ENCODE measurements around the gene MRPS18A.

MRPS18A gene

DNA sequence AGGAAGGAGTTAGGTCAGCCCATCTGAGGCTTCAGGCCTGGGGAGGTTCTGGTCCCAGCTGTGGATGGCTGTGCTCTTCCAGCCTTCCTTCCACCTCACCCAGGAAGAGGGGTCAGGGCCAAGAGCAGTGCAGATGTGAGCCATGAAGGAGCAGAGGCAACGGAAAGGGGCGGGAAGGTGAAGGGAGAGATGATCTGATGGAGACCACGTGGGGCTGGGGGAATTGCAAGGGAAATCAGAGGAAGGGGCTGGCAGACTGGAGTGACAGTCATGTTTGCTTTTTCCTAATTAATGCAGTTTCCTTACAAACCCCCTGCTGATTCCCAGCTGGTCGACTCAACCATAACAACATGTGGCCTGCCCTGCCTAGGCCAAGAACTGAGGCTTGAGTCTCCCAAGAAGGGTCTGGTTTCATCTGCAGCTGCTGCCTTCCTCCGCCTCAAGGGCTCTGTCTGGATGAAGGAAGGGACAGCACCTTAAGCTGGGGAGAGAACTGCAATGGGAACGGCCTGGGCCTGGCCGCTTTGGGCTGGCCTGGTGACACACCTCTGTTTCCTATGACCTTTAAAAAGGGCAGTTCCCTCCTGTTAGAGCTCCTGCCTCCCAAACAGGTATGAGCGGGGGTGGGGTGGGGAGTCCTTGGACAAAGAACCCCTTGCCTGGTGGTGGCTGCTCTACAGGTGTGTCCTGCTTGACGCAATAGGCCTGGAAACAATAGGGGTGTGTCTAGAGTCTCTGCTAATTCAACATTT, 7.8 kb upstream of the MRPS18A start:
- H3K79me1 ChIP-seq (ENCODE audit: low read length): no peaks in the 10 kb centered on the region
- no peak overlapping the region for H2BK5ac ChIP-seq (ENCODE audit: low read depth, low read length, poor library complexity)
- H3K36me3 ChIP-seq (ENCODE audit: control insufficient read depth in 1 of 2, insufficient read depth in 2 of 2, low read length in 2 of 2): no peaks in the 10 kb centered on the region
- H3K4me3 ChIP-seq (ENCODE audit: low read depth, low read length): no peak overlapping the region
- no peak for DNase-seq
- H2BK12ac ChIP-seq (ENCODE audit: low read length): no peak overlapping the region
- no CpG with 5 or more reads among the region's 9 CpGs for WGBS (ENCODE audit: extremely low coverage, insufficient coverage, insufficient read length)
- H3K4ac ChIP-seq (ENCODE audit: low read depth, low read length): no peak overlapping the region
- H2AFZ ChIP-seq (ENCODE audit: insufficient read depth, low read length, poor library complexity): no peak overlapping the region
- H3K9ac ChIP-seq (ENCODE audit: low read length): no peak overlapping the region
- no peak overlapping the region for H3K23ac ChIP-seq (ENCODE audit: low read length)
- no peak overlapping the region for H3K14ac ChIP-seq (ENCODE audit: low read length)
- H3K9me3 ChIP-seq (ENCODE audit: insufficient read depth, low read depth, low read length): no peaks in the 10 kb centered on the region
- H2BK120ac ChIP-seq (ENCODE audit: insufficient read depth, low read length, poor library complexity): no peak overlapping the region
- H3K4me1 ChIP-seq (ENCODE audit: control insufficient read depth in 1 of 2, insufficient read depth in 2 of 2, low read length in 2 of 2): peaks cover 0 to 5% of the 10 kb centered on the region in 2 experiments
- no peaks in the 10 kb centered on the region for H3K79me2 ChIP-seq (ENCODE audit: control insufficient read depth, insufficient read depth, low read length, poor library complexity)
- no peaks in the 10 kb centered on the region for H3K27me3 ChIP-seq (ENCODE audit: insufficient read depth, low read length)
- H2AK5ac ChIP-seq (ENCODE audit: low read length): no peak overlapping the region
- no peak overlapping the region for H4K12ac ChIP-seq (ENCODE audit: low read depth, low read length)
- H3K4me2 ChIP-seq (ENCODE audit: low read length): no peak overlapping the region
- no peak overlapping the region for H3K27ac ChIP-seq (ENCODE audit: low read depth, low read length)
- H4K91ac ChIP-seq (ENCODE audit: low read depth, low read length): no peak overlapping the region
- H3K18ac ChIP-seq (ENCODE audit: low read length): no peak overlapping the region
- H4K8ac ChIP-seq (ENCODE audit: low read depth, low read length): no peak overlapping the region

DNA sequence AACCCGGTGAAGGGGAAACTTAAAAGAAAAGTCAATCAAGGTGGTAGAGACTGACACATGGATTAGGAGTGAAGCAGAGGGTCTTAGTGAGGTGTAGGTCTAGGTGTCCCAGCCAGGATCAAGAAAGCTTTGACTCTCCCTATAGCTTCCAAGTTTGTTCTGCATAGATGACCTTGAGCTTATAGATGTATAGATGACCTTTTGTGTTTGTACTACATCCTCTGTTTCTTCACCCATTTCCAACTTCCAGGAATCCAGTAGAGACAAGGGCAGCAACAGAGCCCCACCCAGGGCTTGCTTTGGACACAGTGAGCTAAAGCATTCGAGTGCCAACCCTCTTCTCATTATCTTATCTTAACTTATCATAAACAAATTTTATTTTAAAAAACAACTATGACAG, 1.8 kb upstream of the MRPS18A start:
- H3K79me1 ChIP-seq (ENCODE audit: low read length): peaks cover 3% of the 10 kb centered on the region
- no peaks in the 10 kb centered on the region for H3K27me3 ChIP-seq (ENCODE audit: insufficient read depth, low read length)
- H2AFZ ChIP-seq (ENCODE audit: insufficient read depth, low read length, poor library complexity): no peak overlapping the region
- H3K9ac ChIP-seq (ENCODE audit: low read length): no peak overlapping the region
- no peak overlapping the region for H2BK120ac ChIP-seq (ENCODE audit: insufficient read depth, low read length, poor library complexity)
- no peak overlapping the region for H2AK5ac ChIP-seq (ENCODE audit: low read length)
- H4K8ac ChIP-seq (ENCODE audit: low read depth, low read length): no peak overlapping the region
- no peak overlapping the region for H3K23ac ChIP-seq (ENCODE audit: low read length)
- no peak overlapping the region for H3K27ac ChIP-seq (ENCODE audit: low read depth, low read length)
- no peaks in the 10 kb centered on the region for H3K9me3 ChIP-seq (ENCODE audit: insufficient read depth, low read depth, low read length)
- no peak overlapping the region for H3K4me2 ChIP-seq (ENCODE audit: low read length)
- no peak overlapping the region for H4K12ac ChIP-seq (ENCODE audit: low read depth, low read length)
- no peaks in the 10 kb centered on the region for H3K36me3 ChIP-seq (ENCODE audit: control insufficient read depth in 1 of 2, insufficient read depth in 2 of 2, low read length in 2 of 2)
- no peak overlapping the region for H3K4me3 ChIP-seq (ENCODE audit: low read depth, low read length)
- no peak overlapping the region for H4K91ac ChIP-seq (ENCODE audit: low read depth, low read length)
- peaks cover 3 to 10% of the 10 kb centered on the region in 2 experiments for H3K4me1 ChIP-seq (ENCODE audit: control insufficient read depth in 1 of 2, insufficient read depth in 2 of 2, low read length in 2 of 2)
- H3K14ac ChIP-seq (ENCODE audit: low read length): no peak overlapping the region
- WGBS (ENCODE audit: extremely low coverage, insufficient coverage, insufficient read length): no CpG with 5 or more reads among the region's 2 CpGs
- H3K4ac ChIP-seq (ENCODE audit: low read depth, low read length): no peak overlapping the region
- H2BK12ac ChIP-seq (ENCODE audit: low read length): no peak overlapping the region
- DNase-seq: no peak
- H2BK5ac ChIP-seq (ENCODE audit: low read depth, low read length, poor library complexity): no peak overlapping the region
- peaks cover 3% of the 10 kb centered on the region for H3K79me2 ChIP-seq (ENCODE audit: control insufficient read depth, insufficient read depth, low read length, poor library complexity)
- no peak overlapping the region for H3K18ac ChIP-seq (ENCODE audit: low read length)

DNA sequence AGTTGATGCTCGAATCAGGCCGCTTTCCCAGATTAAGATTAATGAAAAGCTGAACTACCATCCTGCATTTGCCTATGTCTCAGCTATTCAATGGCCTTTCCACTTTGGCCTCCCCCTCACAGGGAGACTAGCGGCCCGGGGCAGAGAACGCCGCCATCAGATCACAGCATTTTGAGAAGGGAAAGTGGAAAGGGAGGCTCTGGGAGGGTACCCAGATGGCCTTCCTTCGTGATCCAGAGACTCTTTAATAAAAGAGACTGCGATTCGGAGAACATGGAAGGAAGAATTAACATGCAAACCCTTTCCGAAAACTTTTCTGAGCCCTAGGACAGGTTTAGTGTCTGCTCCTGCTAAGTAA, 533 bp downstream of the MRPS18A start:
- H4K91ac ChIP-seq (ENCODE audit: low read depth, low read length): peak overlapping the region; percentile 42
- H3K4me2 ChIP-seq (ENCODE audit: low read length): peak overlapping the region; percentile 70
- no peak overlapping the region for H3K27ac ChIP-seq (ENCODE audit: low read depth, low read length)
- peak overlapping the region; percentile 50 for H3K4ac ChIP-seq (ENCODE audit: low read depth, low read length)
- H4K8ac ChIP-seq (ENCODE audit: low read depth, low read length): peak overlapping the region; percentile 94
- no peak overlapping the region for H3K18ac ChIP-seq (ENCODE audit: low read length)
- H3K79me1 ChIP-seq (ENCODE audit: low read length): peaks cover 3% of the 10 kb centered on the region
- no peak overlapping the region for H2BK12ac ChIP-seq (ENCODE audit: low read length)
- H3K27me3 ChIP-seq (ENCODE audit: insufficient read depth, low read length): no peaks in the 10 kb centered on the region
- H3K9me3 ChIP-seq (ENCODE audit: insufficient read depth, low read depth, low read length): no peaks in the 10 kb centered on the region
- no peak for DNase-seq
- H3K23ac ChIP-seq (ENCODE audit: low read length): no peak overlapping the region
- no peak overlapping the region for H2AFZ ChIP-seq (ENCODE audit: insufficient read depth, low read length, poor library complexity)
- no peak overlapping the region for H2BK120ac ChIP-seq (ENCODE audit: insufficient read depth, low read length, poor library complexity)
- H2AK5ac ChIP-seq (ENCODE audit: low read length): no peak overlapping the region
- no peak overlapping the region for H2BK5ac ChIP-seq (ENCODE audit: low read depth, low read length, poor library complexity)
- WGBS (ENCODE audit: extremely low coverage, insufficient coverage, insufficient read length): no CpG with 5 or more reads among the region's 10 CpGs
- H3K4me1 ChIP-seq (ENCODE audit: control insufficient read depth in 1 of 2, insufficient read depth in 2 of 2, low read length in 2 of 2): peaks cover 7 to 14% of the 10 kb centered on the region in 2 experiments
- H3K14ac ChIP-seq (ENCODE audit: low read length): no peak overlapping the region
- H3K4me3 ChIP-seq (ENCODE audit: low read depth, low read length): peak overlapping the region; percentile 88
- H4K12ac ChIP-seq (ENCODE audit: low read depth, low read length): peak overlapping the region; percentile 89
- H3K9ac ChIP-seq (ENCODE audit: low read length): peak overlapping the region; percentile 94
- no peaks in the 10 kb centered on the region for H3K36me3 ChIP-seq (ENCODE audit: control insufficient read depth in 1 of 2, insufficient read depth in 2 of 2, low read length in 2 of 2)
- peaks cover 3% of the 10 kb centered on the region for H3K79me2 ChIP-seq (ENCODE audit: control insufficient read depth, insufficient read depth, low read length, poor library complexity)

DNA sequence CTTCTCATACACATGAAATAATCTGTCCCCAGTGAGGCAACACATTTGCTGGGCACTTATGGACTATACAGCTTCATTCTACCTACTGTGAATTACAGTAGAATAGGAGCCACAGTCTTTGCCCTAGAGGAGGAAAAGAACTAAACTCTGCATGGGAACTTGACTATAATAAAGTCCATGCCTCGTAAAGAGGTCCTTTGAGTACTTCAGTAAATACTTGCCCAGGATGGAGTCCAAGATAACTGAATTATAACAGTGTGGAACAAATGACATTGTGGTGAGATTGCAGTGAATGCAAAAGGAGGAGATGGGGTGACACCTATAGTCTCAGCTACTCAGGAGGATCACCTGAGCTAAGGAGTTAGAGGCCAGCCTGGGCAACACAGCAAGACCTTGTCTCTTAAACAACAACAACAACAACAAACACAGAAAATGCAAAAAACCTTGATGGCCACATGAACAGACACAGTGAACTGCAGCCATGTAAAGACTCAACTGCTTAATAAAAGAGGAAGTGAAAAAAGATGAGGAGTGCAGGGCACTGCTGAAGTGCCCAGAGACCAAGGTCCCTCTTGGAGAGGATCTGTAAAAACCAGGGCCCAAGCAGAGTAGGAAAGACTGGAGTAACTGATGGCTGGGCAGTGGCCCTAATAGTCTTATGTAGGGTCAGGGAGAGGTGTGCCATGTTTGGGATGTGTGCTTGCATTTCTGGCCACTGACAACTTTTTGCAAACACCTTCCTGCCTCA, 3.7 kb downstream of the MRPS18A start:
- no peak overlapping the region for H3K4me3 ChIP-seq (ENCODE audit: low read depth, low read length)
- H4K12ac ChIP-seq (ENCODE audit: low read depth, low read length): no peak overlapping the region
- no peak overlapping the region for H4K91ac ChIP-seq (ENCODE audit: low read depth, low read length)
- peaks cover 7 to 14% of the 10 kb centered on the region in 2 experiments for H3K4me1 ChIP-seq (ENCODE audit: control insufficient read depth in 1 of 2, insufficient read depth in 2 of 2, low read length in 2 of 2)
- no peak overlapping the region for H3K14ac ChIP-seq (ENCODE audit: low read length)
- no peak overlapping the region for H3K23ac ChIP-seq (ENCODE audit: low read length)
- H3K79me1 ChIP-seq (ENCODE audit: low read length): peaks cover 3% of the 10 kb centered on the region
- no peak overlapping the region for H2BK5ac ChIP-seq (ENCODE audit: low read depth, low read length, poor library complexity)
- no peak overlapping the region for H3K4me2 ChIP-seq (ENCODE audit: low read length)
- H3K27me3 ChIP-seq (ENCODE audit: insufficient read depth, low read length): no peaks in the 10 kb centered on the region
- H3K18ac ChIP-seq (ENCODE audit: low read length): no peak overlapping the region
- H3K4ac ChIP-seq (ENCODE audit: low read depth, low read length): peak overlapping the region; percentile 15
- H2AK5ac ChIP-seq (ENCODE audit: low read length): no peak overlapping the region
- H2AFZ ChIP-seq (ENCODE audit: insufficient read depth, low read length, poor library complexity): no peak overlapping the region
- no peak overlapping the region for H3K9ac ChIP-seq (ENCODE audit: low read length)
- no peak overlapping the region for H4K8ac ChIP-seq (ENCODE audit: low read depth, low read length)
- no peaks in the 10 kb centered on the region for H3K9me3 ChIP-seq (ENCODE audit: insufficient read depth, low read depth, low read length)
- no peak overlapping the region for H2BK120ac ChIP-seq (ENCODE audit: insufficient read depth, low read length, poor library complexity)
- DNase-seq: no peak
- H3K27ac ChIP-seq (ENCODE audit: low read depth, low read length): no peak overlapping the region
- H3K36me3 ChIP-seq (ENCODE audit: control insufficient read depth in 1 of 2, insufficient read depth in 2 of 2, low read length in 2 of 2): peaks cover 12 to 18% of the 10 kb centered on the region in 2 experiments
- no CpG with 5 or more reads among the region's 1 CpG for WGBS (ENCODE audit: extremely low coverage, insufficient coverage, insufficient read length)
- H2BK12ac ChIP-seq (ENCODE audit: low read length): no peak overlapping the region
- H3K79me2 ChIP-seq (ENCODE audit: control insufficient read depth, insufficient read depth, low read length, poor library complexity): peaks cover 3% of the 10 kb centered on the region

Data from trophoblast cell (in vitro differentiated cells and primary cell).